SH-SY5Y (cell line): Measurements from ENCODE around the gene THRB.

Source experiments
- GATA2 ChIP-seq: IDR thresholded peaks from 2 replicates; pipeline ENCODE4 v1.6.1; 2011; ENCODE audit warnings: mild to moderate bottlenecking, low read depth, low read length
- GATA3 ChIP-seq: IDR thresholded peaks from 2 replicates; pipeline ENCODE4 v1.6.1; 2011; ENCODE audit warnings: low read depth, mild to moderate bottlenecking, low read length, moderate library complexity

The THRB gene

GRCh38 chr3:24377218-24377993 lies 117.2 kb downstream of the THRB start:
- TF ChIP-seq GATA2 (no peak), GATA3 (no peak)

- TF ChIP-seq GATA3 (no peak), GATA2 (no peak)
Observed at GRCh38 chr3:24375947-24376384, 118.7 kb downstream of the THRB start.

GRCh38 chr3:24374801-24375200 lies 119.8 kb downstream of the THRB start:
- TF ChIP-seq GATA2 (no peak), GATA3 (no peak)

- TF ChIP-seq GATA2 (no peak), GATA3 (no peak)
Observed at GRCh38 chr3:24373198-24373959, 121.3 kb downstream of the THRB start.

GRCh38 chr3:24372559-24373197 lies 122.0 kb downstream of the THRB start:
- no peak for TF ChIP-seq GATA3

GRCh38 chr3:24370352-24371090 lies 124.1 kb downstream of the THRB start:
- TF ChIP-seq GATA2: no peak
- no peak for TF ChIP-seq GATA3

- no peak for TF ChIP-seq GATA3
- no peak for TF ChIP-seq GATA2
Observed at GRCh38 chr3:24368605-24369004, 126.0 kb downstream of the THRB start.

GRCh38 chr3:24367664-24368264 lies 126.9 kb downstream of the THRB start:
- no peak for TF ChIP-seq GATA3
- no peak for TF ChIP-seq GATA2

- TF ChIP-seq GATA3: no peak
- TF ChIP-seq GATA2: no peak
Observed at GRCh38 chr3:24367216-24367615, 127.4 kb downstream of the THRB start.

- no peak for TF ChIP-seq GATA2
- no peak for TF ChIP-seq GATA3
Observed at GRCh38 chr3:24365168-24365567, 129.5 kb downstream of the THRB start.

- TF ChIP-seq GATA3 (no peak), GATA2 (no peak)
Observed at GRCh38 chr3:24364359-24364758, 130.3 kb downstream of the THRB start.

GRCh38 chr3:24363242-24363641 lies 131.4 kb downstream of the THRB start:
- TF ChIP-seq GATA2 (no peak), GATA3 (no peak)

- TF ChIP-seq GATA2 (no peak), GATA3 (no peak)
Observed at GRCh38 chr3:24361623-24362022, 133.0 kb downstream of the THRB start.
